PC-3 (cell line): Measurements from ENCODE around the gene RCN1. TPM values are rescaled to one million over a fixed set of nuclear protein-coding genes. Genes with fewer than 3 reads are reported as not detected.

Source experiments
- ATAC-seq: fragments of 200-7000 bp; cut with Tn5 transposase; 2 replicates; pipeline ENCODE4 v1.9.1; 2020; ENCODE audit warnings: mild to moderate bottlenecking, moderate library complexity
- BruUV-seq: library from RNA; stranded (reverse); fragments of 400-500 nt; replicated peaks from 2 replicates; lab custom pipeline; 2021; lab: Mats Ljungman, UMichigan
- CTCF ChIA-PET: fragments of 300-600 bp; sonication (Branson Sonifier 250); formaldehyde crosslinking; loops from one replicate; lab custom pipeline; 2022; ENCODE audit warnings: antibody characterized with exemption; lab: Charles Lee
- POLR2A ChIA-PET: fragments of 300-600 bp; sonication (Branson Sonifier 250); formaldehyde crosslinking; loops from one replicate; lab custom pipeline; 2022; ENCODE audit warnings: antibody characterized with exemption; ENCODE audit not compliant: unreplicated experiment; lab: Charles Lee
- DNase-seq: peaks from one replicate; pipeline ENCODE4 v3.0.0-alpha.2; 2015
- H2AFZ ChIP-seq: fragments of 300-600 bp; sonication (generic); 2 replicates; pipeline ENCODE4 v1.6.0; 2016; ENCODE audit warnings: antibody characterized with exemption, low read length
- H3F3A ChIP-seq: fragments of 300-600 bp; sonication (generic); one replicate; pipeline ENCODE4 v1.6.0; 2017; ENCODE audit warnings: antibody characterized with exemption, low read length, control low read depth, mild to moderate bottlenecking; ENCODE audit not compliant: unreplicated experiment
- H3K27ac ChIP-seq: fragments of 300-600 bp; sonication (generic); 2 replicates; pipeline ENCODE4 v1.5.1; 2016; ENCODE audit warnings: mild to moderate bottlenecking, low read length
- H3K27me3 ChIP-seq: fragments of 300-600 bp; sonication (generic); 2 replicates; pipeline ENCODE4 v1.6.1; 2016; ENCODE audit warnings: low read length, mixed read lengths
- H3K36me3 ChIP-seq: fragments of 300-600 bp; sonication (generic); 2 replicates; pipeline ENCODE4 v1.6.1; 2016; ENCODE audit warnings: low read depth, mixed run types, low read length, mixed read lengths
- H3K4me1 ChIP-seq: fragments of 300-600 bp; sonication (generic); 2 replicates; pipeline ENCODE4 v1.5.1; 2016; ENCODE audit warnings: low read length; ENCODE audit not compliant: insufficient read depth
- H3K4me2 ChIP-seq: fragments of 300-600 bp; sonication (generic); 2 replicates; pipeline ENCODE4 v1.6.0; 2016; ENCODE audit warnings: low read length
- H3K4me3 ChIP-seq: fragments of 300-600 bp; sonication (generic); 2 replicates; pipeline ENCODE4 v1.5.1; 2016; ENCODE audit warnings: mild to moderate bottlenecking, low read length, mixed read lengths
- H3K79me2 ChIP-seq: fragments of 300-600 bp; sonication (generic); 2 replicates; pipeline ENCODE4 v1.6.1; 2017; ENCODE audit warnings: low read length, mixed read lengths
- H3K9ac ChIP-seq: fragments of 300-600 bp; sonication (generic); 2 replicates; pipeline ENCODE4 v1.6.0; 2016; ENCODE audit warnings: mild to moderate bottlenecking, low read length
- H3K9me2 ChIP-seq: fragments of 300-600 bp; sonication (generic); replicated peaks from 2 replicates; pipeline ENCODE4 v1.6.1; 2016; ENCODE audit warnings: mixed run types, low read length, mixed read lengths
- H3K9me3 ChIP-seq: fragments of 300-600 bp; sonication (generic); 2 replicates; pipeline ENCODE4 v1.6.1; 2016; ENCODE audit warnings: low read length, mixed read lengths
- H4K20me1 ChIP-seq: fragments of 300-600 bp; sonication (generic); 2 replicates; pipeline ENCODE4 v1.6.1; 2016; ENCODE audit warnings: low read length, mixed read lengths
- CTCF ChIP-seq: fragments of 300-600 bp; sonication (generic); conservative IDR thresholded peaks from 2 replicates; pipeline ENCODE4 v1.5.1; 2017; ENCODE audit warnings: antibody characterized with exemption, low read depth, mild to moderate bottlenecking, low read length
- EZH2 ChIP-seq: fragments of 300-600 bp; sonication (generic); IDR thresholded peaks from one replicate; pipeline ENCODE4 v1.6.1; 2017; ENCODE audit warnings: antibody characterized with exemption, mild to moderate bottlenecking, low read length; ENCODE audit not compliant: unreplicated experiment
- EZH2phosphoT487 ChIP-seq: fragments of 300-600 bp; sonication (generic); IDR thresholded peaks from 2 replicates; pipeline ENCODE4 v1.6.1; 2018; ENCODE audit warnings: mild to moderate bottlenecking, antibody characterized with exemption, low read length, borderline replicate concordance
- intact Hi-C: fragments of 100-400 bp; cut with micrococcal nuclease; formaldehyde crosslinking; loops from 2 replicates; pipeline ENCODE4 v1.9.0; 2023
- total RNA-seq: library from RNA; depleted of rRNA; stranded (reverse); fragments of >200 nt; gene quantifications from 2 replicates; pipeline ENCODE4 v1.2.3, GENCODE V29; 2014

RCN1 gene
- total RNA-seq, 1 experiment from 2014 or later: 110 TPM

DNA sequence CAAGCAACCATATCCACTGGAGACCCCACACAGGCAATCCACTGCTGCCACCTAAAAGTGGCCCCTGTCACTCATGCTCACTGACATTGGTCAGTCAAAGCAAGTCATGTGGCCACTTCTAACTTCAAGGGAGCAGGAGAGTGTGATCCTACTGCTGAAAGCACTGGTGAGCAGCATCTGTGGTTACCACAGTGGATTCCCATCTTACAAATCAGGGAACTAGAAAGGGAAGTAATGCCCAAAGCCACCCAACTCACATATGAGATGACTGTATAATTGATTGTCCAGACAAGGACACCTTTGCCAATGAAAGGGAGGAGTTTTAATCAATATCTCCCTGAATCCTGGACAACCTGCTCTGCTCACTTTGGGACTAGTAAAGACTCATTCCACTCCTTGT, 17.7 kb downstream of the RCN1 start:
- 0 out of 2 replicates have a peak overlapping the region, but pooled peaks have one; percentile 37 for H2AFZ ChIP-seq
- no peaks in the 10 kb centered on the region for H3K9me2 ChIP-seq
- ChIA-PET POLR2A (no interaction called here), CTCF (no interaction called here)
- H3K4me1 ChIP-seq: peaks cover 24% of the 10 kb centered on the region
- H3K79me2 ChIP-seq: no peaks in the 10 kb centered on the region
- no peaks in the 10 kb centered on the region for H3K27me3 ChIP-seq
- DNase-seq (no peak), ATAC-seq (peak; percentile 18; the same call in 1 of the 2 replicates)
- H4K20me1 ChIP-seq: peaks cover 3% of the 10 kb centered on the region; the same call in 1 of the 2 replicates
- no peaks in the 10 kb centered on the region for H3K9me3 ChIP-seq
- H3K27ac ChIP-seq: peak overlapping the region; percentile 73
- H3F3A ChIP-seq: no peaks in the 10 kb centered on the region
- H3K9ac ChIP-seq: peak overlapping the region; percentile 8; the same call in 1 of the 2 replicates
- no TSS peak for BruUV-seq
- peaks cover 11% of the 10 kb centered on the region; the same call in 1 of the 2 replicates for H3K36me3 ChIP-seq
- H3K4me2 ChIP-seq: peak overlapping the region; percentile 73
- no peak overlapping the region for H3K4me3 ChIP-seq
- TF ChIP-seq EZH2phosphoT487: no peak
- no peak for TF ChIP-seq EZH2
- TF ChIP-seq CTCF: no peak
- intact Hi-C loops: loop anchor here (5.0 kb wide), 1 partner anchor 64 kb away; no protein-coding TSS in a partner anchor

- DNase-seq: peak; percentile 87
- H3K9me3 ChIP-seq: no peaks in the 10 kb centered on the region
- H3K36me3 ChIP-seq: peaks cover 5% of the 10 kb centered on the region; the same call in 1 of the 2 replicates
- no peaks in the 10 kb centered on the region for H3K9me2 ChIP-seq
- H2AFZ ChIP-seq: 0 out of 2 replicates have a peak overlapping the region, but pooled peaks have one; percentile 37
- peak overlapping the region; percentile 8; the same call in 1 of the 2 replicates for H3K9ac ChIP-seq
- POLR2A ChIA-PET: no interaction called here
- peaks cover 19% of the 10 kb centered on the region for H3K4me1 ChIP-seq
- BruUV-seq: no TSS peak
- H3K27ac ChIP-seq: peak overlapping the region; percentile 73
- CTCF ChIA-PET: interaction anchor here (1.0 kb wide), 1 partner anchor 51 kb away, joined by 3 read pairs; no protein-coding TSS in a partner anchor
- ATAC-seq: peak; percentile 97
- H4K20me1 ChIP-seq: no peaks in the 10 kb centered on the region; the same call in 1 of the 2 replicates
- TF ChIP-seq EZH2 (no peak), EZH2phosphoT487 (no peak), CTCF (no peak)
- no peaks in the 10 kb centered on the region for H3K27me3 ChIP-seq
- peak overlapping the region; percentile 73 for H3K4me2 ChIP-seq
- intact Hi-C loops: loop anchor here (5.0 kb wide), 1 partner anchor 63 kb away; no protein-coding TSS in a partner anchor
- H3F3A ChIP-seq: no peaks in the 10 kb centered on the region
- H3K79me2 ChIP-seq: no peaks in the 10 kb centered on the region
- no peak overlapping the region for H3K4me3 ChIP-seq
Observed at GRCh38 chr11:32109138-32109537, 18.3 kb downstream of the RCN1 start.

DNA sequence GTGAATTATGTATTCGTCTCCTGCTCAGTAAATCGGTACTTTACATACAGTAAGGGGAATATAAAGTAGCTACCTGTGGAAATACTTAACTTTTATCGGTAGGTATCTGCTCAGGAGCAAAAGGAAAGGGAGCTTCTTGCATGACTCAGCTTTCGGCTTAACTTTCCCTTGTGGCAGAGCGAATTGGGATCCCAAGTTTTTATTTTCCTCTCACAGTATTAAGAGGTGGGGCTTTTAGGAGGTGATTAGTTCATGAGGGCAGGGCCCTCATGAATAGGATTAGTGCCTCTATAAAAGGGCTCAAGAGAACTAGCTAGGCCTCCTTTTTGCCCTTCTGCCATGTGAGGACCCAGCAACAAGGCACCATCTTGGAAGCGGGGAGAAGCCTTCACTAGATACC, 18.7 kb downstream of the RCN1 start:
- ChIA-PET POLR2A (no interaction called here), CTCF (interaction anchor here (0.5 to 1.0 kb wide), 2 partner anchors 41 to 50 kb away, joined by 3 to 4 read pairs; no protein-coding TSS in a partner anchor)
- BruUV-seq: no TSS peak
- peak overlapping the region; percentile 73 for H3K27ac ChIP-seq
- intact Hi-C loops: loop anchor here (5.0 kb wide), 1 partner anchor 63 kb away; no protein-coding TSS in a partner anchor
- no peak for TF ChIP-seq EZH2
- no peak for TF ChIP-seq EZH2phosphoT487
- TF ChIP-seq CTCF: no peak
- no peaks in the 10 kb centered on the region for H3K27me3 ChIP-seq
- peaks cover 5% of the 10 kb centered on the region; the same call in 1 of the 2 replicates for H3K36me3 ChIP-seq
- ATAC-seq (peak; percentile 6), DNase-seq (peak; percentile 10)
- H3K4me3 ChIP-seq: no peak overlapping the region
- H3K9me3 ChIP-seq: no peaks in the 10 kb centered on the region
- H3K4me1 ChIP-seq: peaks cover 19% of the 10 kb centered on the region
- peak overlapping the region; percentile 73 for H3K4me2 ChIP-seq
- H3K9me2 ChIP-seq: no peaks in the 10 kb centered on the region
- H4K20me1 ChIP-seq: no peaks in the 10 kb centered on the region
- no peaks in the 10 kb centered on the region for H3F3A ChIP-seq
- no peak overlapping the region for H2AFZ ChIP-seq
- H3K79me2 ChIP-seq: no peaks in the 10 kb centered on the region
- no peak overlapping the region for H3K9ac ChIP-seq
